ENCODE data around the gene PLBD2. TPM values are rescaled to one million over a fixed set of nuclear protein-coding genes. Genes with fewer than 3 reads are reported as not detected.

Gene PLBD2
- total RNA-seq, 1 donor from 2014 or later = 30.8 TPM

DNA sequence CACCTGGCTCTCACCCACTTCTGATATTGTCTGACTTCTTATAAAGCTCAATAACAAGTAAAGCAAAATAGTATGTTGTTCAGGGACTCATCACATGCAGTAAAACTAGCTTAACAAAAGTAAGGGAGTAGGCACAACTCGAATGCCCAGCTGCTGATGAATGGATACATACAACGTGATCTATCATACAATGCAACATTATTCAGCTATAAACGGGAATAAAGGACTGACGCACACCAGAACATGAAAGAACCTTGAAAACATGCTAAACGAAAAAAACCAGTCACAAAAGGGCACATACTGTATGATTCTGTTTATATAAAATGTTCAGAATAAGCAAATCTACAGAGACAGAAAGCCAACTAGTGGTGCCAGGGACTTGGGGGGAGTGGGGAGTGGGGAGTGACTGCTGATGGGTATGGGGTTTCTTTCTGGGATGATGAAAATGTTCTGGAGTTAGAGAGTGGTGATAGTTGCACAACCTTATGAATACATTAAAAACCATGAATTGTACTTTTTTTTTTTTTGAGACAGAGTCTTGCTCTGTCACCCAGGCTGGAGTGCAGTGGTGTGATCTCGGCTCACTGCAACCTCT is 11.1 kb downstream of the PLBD2 start:
- DNase-seq (ENCODE audit: low read depth) = no peak

DNA sequence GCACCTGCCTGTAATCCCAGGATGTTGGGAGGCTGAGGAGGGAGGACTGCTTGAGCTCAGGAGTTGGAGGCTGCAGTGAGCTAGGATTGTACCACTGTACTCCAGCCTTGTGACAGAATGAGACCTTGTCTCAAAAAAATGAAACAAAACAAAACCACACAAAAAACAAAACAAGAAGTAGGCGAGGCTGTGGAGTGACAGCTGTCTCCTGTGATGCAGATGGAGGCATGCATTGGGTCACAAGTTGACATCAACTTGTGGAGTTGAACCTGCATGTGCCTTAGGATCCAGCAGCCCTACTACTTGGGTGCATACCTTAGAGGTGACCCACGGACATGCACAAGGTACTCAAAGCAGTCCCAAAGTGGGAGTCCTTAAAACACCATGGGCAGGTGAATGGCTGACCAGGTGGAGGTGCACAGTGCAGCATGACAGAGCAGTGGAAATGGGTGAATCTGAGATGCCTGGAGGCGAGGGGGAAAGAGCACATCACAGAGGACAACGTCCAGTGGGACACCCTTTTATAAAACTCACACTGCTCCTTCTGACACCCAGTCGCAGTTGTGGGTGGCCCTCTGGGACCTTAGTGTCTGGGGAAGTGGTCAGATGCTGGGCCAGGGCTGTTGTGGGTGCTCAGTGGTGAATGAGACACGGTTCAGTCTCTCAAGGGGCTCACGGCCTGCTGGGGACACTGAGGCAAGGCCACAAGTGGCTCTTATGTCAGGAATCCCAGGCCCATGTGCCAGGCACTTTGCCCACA is 12.7 kb downstream of the PLBD2 start:
- DNase-seq (ENCODE audit: low read depth) = no peak

DNA sequence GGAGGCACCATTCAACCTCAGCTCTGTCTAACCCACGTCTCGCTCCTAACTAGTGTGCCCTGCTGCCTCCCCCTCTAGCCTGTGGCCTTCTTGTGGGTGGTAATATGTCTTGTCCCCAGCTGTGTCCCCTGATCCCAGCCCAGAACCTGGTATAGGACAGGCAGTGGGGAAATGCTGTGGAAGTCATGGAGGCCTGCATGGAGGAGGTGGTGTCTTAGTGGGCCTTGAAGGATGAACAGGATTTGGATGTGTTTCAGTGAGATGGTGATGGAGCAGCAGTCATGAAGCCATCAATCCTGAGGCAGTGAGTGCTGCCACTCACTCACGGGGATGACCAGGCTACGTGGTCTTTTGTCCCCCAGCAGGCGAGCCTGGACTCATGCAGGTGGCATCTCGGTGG is 13.4 kb downstream of the PLBD2 start:
- no peak for DNase-seq (ENCODE audit: low read depth)

DNA sequence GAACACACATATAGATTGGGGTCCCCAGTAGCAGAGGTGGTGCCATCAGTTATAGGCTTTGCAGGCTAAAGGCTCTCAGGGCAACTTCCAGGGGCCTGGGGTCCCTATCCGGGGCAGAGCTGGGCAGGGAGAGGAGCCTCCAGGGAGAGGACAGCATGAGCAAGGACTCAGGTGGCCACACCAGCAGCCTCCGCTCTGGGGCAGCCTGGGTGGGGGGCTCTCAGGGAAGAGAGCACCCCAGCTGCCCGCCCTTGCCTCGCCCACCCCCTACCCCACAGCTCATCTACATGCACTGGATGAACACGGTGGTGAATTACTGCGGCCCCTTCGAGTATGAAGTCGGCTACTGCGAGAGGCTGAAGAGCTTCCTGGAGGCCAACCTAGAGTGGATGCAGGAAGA is 14.0 kb downstream of the PLBD2 start:
- no peak for DNase-seq (ENCODE audit: low read depth)

DNA sequence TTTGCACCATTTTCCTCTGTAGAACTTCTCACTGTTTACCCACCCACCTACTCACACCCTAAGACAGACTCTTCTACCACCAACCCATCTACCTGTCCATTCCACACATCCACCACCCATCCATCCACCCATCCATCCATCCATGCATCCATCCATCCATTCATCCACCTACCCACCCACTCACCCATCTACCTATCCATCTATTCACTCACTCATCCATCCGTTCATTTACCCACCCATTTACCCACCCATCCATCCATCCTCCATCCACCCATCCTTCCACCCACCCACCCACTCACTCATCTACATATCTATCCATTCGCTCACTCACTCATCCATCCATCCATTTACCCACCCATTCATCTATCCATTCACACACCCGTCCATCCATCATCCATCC is 15.1 kb downstream of the PLBD2 start:
- DNase-seq (ENCODE audit: low read depth) = no peak

DNA sequence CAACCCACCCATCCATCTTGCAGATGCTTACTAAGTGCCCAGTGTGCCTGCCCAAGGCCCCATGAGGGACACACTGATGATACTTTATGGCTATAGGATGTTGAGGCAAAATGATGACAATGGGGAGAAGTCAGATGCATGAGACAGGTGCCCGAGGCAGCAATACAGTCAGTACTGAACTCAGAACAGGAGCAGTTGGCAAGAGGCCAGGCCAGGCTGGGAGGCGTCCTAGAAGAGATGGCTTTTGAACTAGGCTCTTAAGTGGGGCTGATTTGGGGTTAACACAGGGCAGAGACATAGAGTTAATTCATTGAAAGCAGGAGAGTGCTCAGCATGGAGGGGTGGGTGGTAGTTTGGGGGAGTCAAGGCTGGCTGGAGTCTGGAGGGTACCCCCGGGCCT is 15.6 kb downstream of the PLBD2 start:
- no peak for DNase-seq (ENCODE audit: low read depth)

DNA sequence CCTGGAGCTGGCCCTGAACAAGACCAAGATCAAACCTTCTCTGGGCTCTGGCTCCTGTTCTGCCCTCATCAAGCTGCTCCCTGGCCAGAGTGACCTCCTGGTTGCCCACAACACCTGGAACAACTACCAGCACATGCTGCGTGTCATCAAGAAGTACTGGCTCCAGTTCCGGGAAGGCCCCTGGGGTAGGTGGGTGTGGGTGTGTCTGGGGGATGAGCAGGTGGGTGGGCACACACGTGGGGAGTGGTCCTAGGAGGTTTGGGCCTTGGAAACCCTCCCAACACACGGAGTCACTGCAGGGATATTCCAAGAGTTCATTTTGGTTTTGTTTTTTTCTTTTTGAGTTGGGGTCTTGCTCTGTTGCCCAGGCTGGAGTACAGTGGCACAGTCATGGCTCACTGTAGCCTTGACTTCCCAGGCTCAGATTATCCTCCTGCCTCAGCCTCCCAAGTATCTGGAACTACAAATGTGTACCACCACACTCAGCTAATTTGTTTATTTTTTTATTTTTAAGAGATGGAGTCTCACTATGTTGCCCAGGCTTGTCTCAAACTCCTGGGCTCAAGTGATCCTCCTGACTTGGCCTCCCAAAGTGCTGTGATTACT is 16.5 kb downstream of the PLBD2 start:
- no peak for DNase-seq (ENCODE audit: low read depth)

DNA sequence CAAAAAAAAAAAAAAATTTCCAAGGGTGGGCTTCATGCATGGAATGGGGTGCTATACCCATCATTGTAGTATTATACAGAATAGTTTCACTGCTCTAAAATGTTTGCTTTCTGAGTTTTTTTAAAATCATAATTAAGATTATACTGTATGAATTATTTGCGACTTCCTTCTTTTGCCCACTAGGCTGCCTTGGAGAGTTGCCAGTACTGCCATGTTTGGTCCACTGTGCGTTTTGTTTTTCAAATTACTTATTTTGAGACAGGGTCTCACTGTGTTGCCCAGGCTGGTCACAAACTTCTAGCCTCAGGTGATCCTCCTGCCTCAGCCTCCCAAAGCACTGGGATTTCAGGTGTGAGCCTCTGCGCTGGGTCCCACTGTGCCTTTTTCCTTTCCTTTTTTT is 19.9 kb downstream of the PLBD2 start:
- DNase-seq (ENCODE audit: low read depth) = no peak

DNA sequence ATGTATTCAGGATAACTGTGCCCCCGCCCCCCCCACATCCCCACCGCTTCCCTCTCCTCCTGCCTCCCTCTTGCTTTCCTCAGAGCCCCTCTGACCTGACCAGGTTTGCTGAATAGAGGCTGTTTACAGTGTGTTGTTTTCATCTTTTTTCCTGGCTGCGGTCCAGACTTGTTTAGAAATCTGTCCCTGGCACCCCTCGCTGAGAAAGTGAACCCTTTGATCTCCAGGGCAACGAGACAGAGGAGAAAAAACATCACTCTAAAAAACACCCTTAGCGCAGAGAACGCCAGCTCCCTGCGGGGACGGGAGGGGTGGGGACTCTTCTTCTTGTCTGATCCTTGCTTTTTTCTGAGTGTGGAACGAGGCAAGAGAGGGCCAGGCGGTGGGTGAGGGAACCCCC is 22.8 kb downstream of the PLBD2 start:
- DNase-seq (ENCODE audit: low read depth) = no peak

DNA sequence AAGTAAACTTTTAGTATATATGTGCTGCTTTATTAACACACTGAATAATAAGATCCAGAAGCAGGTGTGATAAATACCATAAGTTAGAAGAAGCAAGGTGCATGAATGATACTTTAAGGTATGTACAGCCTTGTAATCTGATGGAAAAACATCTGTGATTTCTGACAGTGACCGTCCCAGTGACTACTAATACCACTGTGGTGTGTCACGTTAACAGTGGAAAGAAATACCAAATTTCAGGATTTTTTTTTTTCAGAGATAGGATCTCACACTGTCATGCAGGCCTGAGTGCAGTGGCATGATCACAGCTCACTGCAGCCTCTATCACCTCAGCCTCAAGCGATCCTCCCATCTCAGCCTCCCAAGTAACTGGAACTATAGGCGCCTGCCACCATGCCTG is 23.8 kb downstream of the PLBD2 start:
- DNase-seq (ENCODE audit: low read depth) = no peak

DNA sequence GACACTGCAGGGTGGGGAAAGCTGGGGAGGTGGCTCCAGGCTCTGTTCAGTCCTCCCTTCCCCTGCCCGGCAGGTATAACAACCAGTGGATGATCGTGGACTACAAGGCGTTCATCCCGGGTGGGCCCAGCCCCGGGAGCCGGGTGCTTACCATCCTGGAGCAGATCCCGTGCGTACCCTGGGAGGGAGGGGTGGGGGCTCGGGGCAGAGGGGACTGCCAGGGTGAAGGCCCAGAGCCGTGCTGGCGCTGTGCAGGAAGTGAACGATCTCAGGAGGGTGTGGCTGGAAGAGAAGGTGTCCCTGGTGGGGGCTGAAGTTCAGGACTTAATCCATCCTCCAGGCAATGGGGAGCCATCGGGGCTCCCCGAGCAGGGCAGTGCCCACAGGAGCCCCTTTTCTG is 26.4 kb downstream of the PLBD2 start:
- no peak for DNase-seq (ENCODE audit: low read depth)

DNA sequence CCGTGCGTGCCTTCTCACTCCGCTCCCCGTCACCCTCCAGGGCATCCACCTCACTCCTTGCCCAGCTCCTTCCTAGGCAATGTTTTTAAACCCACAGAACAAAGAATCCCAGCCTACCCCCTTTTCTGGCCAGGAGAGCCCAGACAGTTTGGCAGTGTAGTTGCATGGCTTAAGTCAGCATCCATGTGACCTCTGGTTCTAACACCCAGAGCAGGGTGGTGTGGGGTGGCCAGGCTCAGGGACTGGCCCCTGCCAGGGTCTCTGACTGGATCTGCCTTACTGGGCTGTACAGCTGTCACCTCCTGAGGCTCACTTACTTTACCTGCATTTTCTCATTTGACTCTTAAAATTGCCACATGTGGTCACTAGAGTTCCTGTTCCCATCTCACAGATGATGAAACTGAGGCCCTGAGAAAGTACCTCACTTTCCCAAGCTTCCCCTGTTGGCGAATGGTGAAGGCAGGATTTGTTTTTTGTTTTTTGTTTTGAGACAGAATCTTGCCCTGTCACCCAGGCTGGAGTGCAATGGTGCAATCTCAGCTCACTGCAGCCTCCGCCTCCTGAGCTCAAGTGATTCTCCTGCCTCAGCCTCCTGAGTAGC is 27.0 kb downstream of the PLBD2 start:
- no peak for DNase-seq (ENCODE audit: low read depth)

DNA sequence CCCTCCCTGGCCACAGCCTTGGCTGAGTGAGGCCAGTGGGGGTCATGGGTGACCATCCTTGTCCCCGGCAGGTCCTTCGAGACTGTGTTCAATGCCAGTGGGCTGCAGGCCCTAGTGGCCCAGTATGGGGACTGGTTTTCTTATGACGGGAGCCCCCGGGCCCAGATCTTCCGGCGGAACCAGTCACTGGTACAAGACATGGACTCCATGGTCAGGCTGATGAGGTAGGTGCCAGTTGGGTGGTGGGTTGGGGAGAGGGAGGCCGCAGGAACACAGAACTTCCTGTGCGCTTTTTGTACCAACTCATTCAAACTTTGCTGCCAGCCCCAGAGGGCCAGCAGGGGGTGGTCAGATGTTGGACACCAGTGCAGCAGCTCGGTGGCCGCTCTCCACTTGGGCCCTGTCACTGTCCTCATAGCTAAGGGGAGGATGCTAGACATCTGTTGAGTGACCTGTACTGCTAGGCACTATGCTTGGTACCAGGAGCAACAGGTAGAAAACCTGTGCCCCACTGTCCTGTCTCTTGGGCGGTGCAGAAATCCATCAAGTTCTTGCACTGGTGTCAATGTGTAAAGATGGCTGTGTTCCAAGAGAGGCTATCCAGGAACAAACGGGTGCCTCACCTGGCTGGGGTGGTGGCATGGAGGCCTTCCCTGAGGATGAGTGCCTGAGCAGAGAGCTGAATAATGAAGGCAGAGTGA is 28.6 kb downstream of the PLBD2 start:
- DNase-seq (ENCODE audit: low read depth) = no peak

DNA sequence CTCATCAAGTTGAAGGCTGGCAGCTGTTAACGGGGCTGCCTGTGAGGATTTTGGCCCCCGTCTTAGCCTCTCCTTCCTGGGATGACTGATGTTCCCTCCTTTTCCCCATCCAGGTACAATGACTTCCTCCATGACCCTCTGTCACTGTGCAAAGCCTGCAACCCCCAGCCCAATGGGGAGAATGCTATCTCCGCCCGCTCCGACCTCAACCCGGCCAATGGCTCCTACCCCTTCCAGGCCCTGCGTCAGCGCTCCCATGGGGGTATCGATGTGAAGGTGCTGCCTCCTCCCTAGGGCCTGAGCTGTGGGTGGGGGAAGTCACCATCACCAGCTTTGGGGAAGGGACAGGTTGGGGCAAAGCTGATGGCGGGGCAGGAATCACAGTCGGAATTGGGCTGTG is 29.2 kb downstream of the PLBD2 start:
- no peak for DNase-seq (ENCODE audit: low read depth)

DNA sequence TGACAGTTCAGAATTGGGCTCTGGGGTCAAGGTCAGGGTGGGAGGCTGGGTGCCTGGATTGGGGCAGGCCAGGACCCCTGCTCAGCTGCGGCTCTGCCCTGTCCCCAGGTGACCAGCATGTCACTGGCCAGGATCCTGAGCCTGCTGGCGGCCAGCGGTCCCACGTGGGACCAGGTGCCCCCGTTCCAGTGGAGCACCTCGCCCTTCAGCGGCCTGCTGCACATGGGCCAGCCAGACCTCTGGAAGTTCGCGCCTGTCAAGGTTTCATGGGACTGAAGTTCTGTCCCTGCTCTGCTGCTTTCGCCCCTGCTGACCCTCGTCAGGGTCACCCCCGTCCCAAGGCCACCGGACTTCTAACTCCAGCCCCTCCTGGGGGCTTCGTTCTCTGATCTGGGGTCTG is 30.0 kb downstream of the PLBD2 start:
- DNase-seq (ENCODE audit: low read depth) = no peak

DNA sequence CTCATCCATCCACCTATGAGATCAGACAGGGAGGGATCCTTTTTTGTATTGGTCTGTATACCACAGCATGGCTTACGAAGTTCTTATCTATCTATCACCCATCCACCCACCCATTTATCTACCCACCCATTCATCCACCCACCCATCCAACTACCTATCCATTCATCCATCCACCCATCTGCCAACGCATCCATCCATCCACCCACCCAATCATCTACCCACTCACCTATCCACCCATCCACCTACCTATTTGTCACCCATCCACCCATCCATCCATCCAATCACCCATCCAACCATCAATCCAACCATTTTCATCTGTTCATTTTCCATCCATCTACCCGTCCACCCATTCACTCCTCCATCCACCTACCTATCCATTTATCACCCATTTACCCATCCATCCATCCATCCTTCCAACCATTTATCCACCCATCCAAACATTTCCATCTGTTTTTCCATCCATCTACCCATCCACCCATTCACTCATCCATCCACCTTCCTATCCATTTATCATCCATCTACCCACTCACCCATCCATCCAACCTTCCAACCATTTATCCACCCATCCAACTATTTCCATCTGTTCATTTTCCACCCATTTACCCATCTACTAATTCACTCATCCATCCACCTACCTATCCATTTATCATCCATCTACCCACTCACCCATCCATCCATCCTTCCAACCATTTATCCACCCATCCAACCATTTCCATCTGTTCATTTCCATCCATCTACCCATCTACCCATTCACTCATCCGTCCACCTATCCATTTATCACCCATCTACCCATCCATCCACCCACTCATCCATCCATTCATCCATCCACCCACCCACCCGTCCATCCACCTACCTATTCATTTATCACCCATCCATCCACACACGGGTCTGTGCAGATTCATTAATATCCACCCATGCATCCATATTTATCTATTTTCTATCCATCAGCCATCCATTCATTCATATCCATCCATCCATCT is 32.0 kb downstream of the PLBD2 start:
- DNase-seq (ENCODE audit: low read depth) = no peak

DNA sequence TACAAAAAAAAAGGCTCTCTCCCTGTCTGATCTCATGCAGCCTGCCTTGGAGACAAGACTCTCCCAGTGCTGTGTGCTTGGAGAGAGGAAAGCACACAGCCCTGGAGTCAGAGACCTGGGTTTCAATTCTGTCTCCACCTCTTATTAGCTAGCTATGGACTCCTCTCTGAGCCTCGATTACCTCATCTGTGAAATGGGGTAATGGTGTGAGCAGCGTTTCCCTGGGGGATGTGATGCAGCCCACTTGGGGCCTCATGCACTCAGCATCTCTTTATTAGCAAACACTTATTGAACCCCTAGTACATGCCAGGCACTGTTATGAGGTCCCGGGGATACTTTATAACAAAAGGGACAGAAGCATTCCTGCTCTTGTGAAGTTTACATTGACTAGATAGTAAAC is 32.8 kb downstream of the PLBD2 start:
- DNase-seq (ENCODE audit: low read depth) = no peak

DNA sequence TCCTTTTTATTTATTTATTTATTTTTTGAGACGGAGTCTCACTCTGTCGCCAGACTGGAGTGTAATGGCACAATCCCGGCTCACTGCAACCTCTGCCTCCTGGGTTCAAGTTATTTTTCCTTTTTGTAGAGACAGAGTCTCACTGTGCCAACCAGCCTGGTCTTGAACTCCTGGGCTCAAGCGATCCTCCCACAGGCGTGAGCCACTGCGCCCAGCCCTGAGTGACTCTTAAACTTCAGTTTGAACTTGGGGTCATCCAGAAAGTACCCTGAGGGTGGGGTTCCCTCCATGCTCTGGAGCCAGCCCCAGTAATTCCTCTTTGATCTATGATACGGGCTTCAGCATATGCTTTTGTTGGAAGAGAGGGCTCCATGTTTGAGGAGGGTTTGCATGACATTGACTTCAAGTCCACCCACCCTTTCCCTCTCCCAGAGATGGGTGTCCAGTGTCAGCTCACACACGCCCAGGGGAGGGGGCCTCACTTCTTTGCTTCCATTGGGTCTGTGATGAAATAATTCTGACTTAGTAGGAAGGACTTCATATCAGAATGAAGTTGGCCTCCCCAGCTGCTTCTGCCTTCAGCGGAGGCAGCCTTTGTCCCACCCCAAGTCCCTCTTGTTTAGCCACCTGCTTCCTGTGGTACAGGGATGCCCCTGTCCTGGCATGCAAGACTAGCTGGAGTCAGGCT is 33.4 kb downstream of the PLBD2 start:
- DNase-seq (ENCODE audit: low read depth) = no peak

DNA sequence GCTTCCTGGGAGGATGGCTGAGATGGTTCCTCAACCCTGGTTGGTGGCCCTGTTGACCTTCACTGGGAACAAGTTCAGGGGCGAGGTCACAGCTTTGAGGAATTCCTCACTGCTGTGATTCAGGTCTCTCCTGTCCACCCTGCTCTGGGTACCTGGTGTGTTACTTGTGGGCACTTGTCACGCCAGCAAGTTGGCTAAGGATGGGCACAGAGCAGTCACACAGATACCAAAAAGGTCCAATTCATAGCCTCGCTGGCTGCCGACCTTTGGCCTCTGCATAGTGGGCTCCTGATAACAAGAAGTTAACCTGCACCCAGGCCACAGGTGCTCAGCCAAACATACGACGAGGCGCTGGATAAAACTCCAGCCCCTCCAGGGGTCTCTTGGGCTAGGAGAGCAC is 34.1 kb downstream of the PLBD2 start:
- no peak for DNase-seq (ENCODE audit: low read depth)

DNA sequence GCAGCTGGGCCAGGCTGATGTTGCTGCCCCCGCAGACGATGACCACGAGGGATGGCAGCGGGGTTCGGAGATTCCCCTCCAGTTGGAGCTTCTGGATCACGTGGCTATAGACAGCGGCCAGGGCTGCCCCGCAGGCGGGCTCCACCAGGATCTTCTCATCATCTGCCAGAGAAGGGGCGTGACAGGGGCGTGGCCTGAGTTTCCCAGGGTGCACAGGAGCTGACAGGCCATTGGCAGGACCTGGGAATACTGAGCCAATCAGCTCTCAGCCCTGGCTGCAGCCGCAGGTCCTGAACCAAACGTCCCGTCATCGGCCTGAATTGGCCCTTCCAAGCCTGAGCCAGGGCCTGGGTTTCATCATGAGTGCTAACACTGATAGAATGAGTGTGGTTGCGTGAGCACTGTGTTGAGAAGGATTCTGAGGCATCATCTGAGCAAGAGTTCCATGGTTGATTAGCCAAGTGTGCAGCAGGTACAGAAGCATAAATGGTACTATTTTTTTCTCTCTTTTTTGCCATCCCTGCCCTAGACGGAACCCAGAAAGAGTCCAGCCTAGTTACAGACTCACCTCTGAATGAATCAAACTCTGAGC is 34.7 kb downstream of the PLBD2 start:
- DNase-seq (ENCODE audit: low read depth) = no peak

All from myocyte (in vitro differentiated cells).